Inferior parietal cortex (tissue), 1 donor: ENCODE measurements around the gene DIPK1B.
"Not testable (repeated sequence)": the region's sequence is repeated elsewhere in the genome, so short reads cannot be mapped to it uniquely, and the experiment has no call there.

Experiments
- DNase-seq: peaks from one replicate; pipeline ENCODE4 v3.0.0-alpha.2; 2016; ENCODE audit errors: extremely low spot score

The DIPK1B gene

GRCh38 chr9:136698635-136699246 lies 13.6 kb upstream of the DIPK1B start:
- DNase-seq = no peak

- DNase-seq = no peak
These were observed 12.1 kb upstream of the DIPK1B start for GRCh38 chr9:136700304-136700703.

- DNase-seq = no peak
These were observed 11.3 kb upstream of the DIPK1B start for GRCh38 chr9:136700959-136701667.

GRCh38 chr9:136701668-136702053 lies 10.7 kb upstream of the DIPK1B start:
- no peak for DNase-seq

- DNase-seq = no peak
These were observed 9.0 kb upstream of the DIPK1B start for GRCh38 chr9:136703276-136703860.

GRCh38 chr9:136704741-136705140 lies 7.6 kb upstream of the DIPK1B start:
- DNase-seq = not testable (repeated sequence)

- DNase-seq = no peak
These were observed 6.8 kb upstream of the DIPK1B start for GRCh38 chr9:136705564-136705963.

GRCh38 chr9:136707011-136707410 lies 5.4 kb upstream of the DIPK1B start:
- no peak for DNase-seq

- DNase-seq = no peak
These were observed 4.4 kb upstream of the DIPK1B start for GRCh38 chr9:136707849-136708517.

- no peak for DNase-seq
These were observed 2.8 kb upstream of the DIPK1B start for GRCh38 chr9:136709454-136710109.

GRCh38 chr9:136710543-136710942 lies 1.8 kb upstream of the DIPK1B start:
- DNase-seq = no peak

GRCh38 chr9:136711219-136711648 lies 1.1 kb upstream of the DIPK1B start:
- DNase-seq = not testable (repeated sequence)

GRCh38 chr9:136712690-136713544 lies 545 bp downstream of the DIPK1B start:
- DNase-seq = no peak

GRCh38 chr9:136713550-136713949 lies 1.2 kb downstream of the DIPK1B start:
- no peak for DNase-seq

GRCh38 chr9:136714096-136714892 lies 1.9 kb downstream of the DIPK1B start:
- no peak for DNase-seq

GRCh38 chr9:136714893-136715274 lies 2.5 kb downstream of the DIPK1B start:
- no peak for DNase-seq

GRCh38 chr9:136717399-136717798 lies 5.0 kb downstream of the DIPK1B start:
- DNase-seq = no peak

- no peak for DNase-seq
These were observed 6.2 kb downstream of the DIPK1B start for GRCh38 chr9:136718345-136719194.

GRCh38 chr9:136719195-136719880 lies 7.0 kb downstream of the DIPK1B start:
- DNase-seq = no peak
